Left ventricle myocardium inferior (tissue), 1 donor: Measurements from ENCODE around the gene CD46. TPM values are rescaled to one million over a fixed set of nuclear protein-coding genes. Genes with fewer than 3 reads are reported as not detected.

ENCODE experiments used
- DNase-seq: peaks from one replicate; pipeline ENCODE4 v3.0.0-alpha.2; 2020
- H3K27ac ChIP-seq: fragments of 200-600 bp; replicated peaks from 2 replicates; pipeline ENCODE4 v1.8.0; 2021
- H3K27me3 ChIP-seq: fragments of 200-600 bp; 2 replicates; pipeline ENCODE4 v1.8.0; 2021; ENCODE audit warnings: low read depth
- H3K36me3 ChIP-seq: fragments of 200-600 bp; 2 replicates; pipeline ENCODE4 v1.8.0; 2021
- H3K4me1 ChIP-seq: fragments of 200-600 bp; 2 replicates; pipeline ENCODE4 v1.8.0; 2021
- H3K4me3 ChIP-seq: fragments of 200-600 bp; 2 replicates; pipeline ENCODE4 v1.8.0; 2021; ENCODE audit warnings: mild to moderate bottlenecking, moderate library complexity
- H3K9me3 ChIP-seq: fragments of 200-600 bp; replicated peaks from 2 replicates; pipeline ENCODE4 v1.8.0; 2021
- CTCF ChIP-seq: fragments of 200-600 bp; IDR thresholded peaks from 2 replicates; pipeline ENCODE4 v1.8.0; 2021; ENCODE audit warnings: antibody characterized with exemption, mild to moderate bottlenecking, borderline replicate concordance
- intact Hi-C: fragments of 100-400 bp; cut with micrococcal nuclease; formaldehyde crosslinking; loops from one replicate; pipeline ENCODE4 v1.11.0; 2022
- total RNA-seq: library from RNA; stranded (reverse); fragmentation: NEBNext Ultra II Directional; extraction: Animal tissue kit (Norgen Biotek cat#: 25700); gene quantifications from one replicate; pipeline ENCODE4 v1.2.1, GENCODE V29; 2021
- donor health status: DM: no; HTN: yes; CAD: no; lungs with severe emphysema.

CD46 gene
- total RNA-seq, 1 donor from 2014 or later = 105 TPM

GRCh38 chr1:207839083-207839413 is 87.2 kb downstream of the CD46 start:
- H3K4me3 ChIP-seq = no peak overlapping the region
- peak overlapping the region; percentile 97 for H3K27ac ChIP-seq
- H3K27me3 ChIP-seq = no peaks in the 10 kb centered on the region
- no peaks in the 10 kb centered on the region for H3K9me3 ChIP-seq
- no peak for DNase-seq
- H3K4me1 ChIP-seq = peaks cover 89% of the 10 kb centered on the region
- intact Hi-C loops = no loop called here
- peaks cover 11% of the 10 kb centered on the region for H3K36me3 ChIP-seq
- TF ChIP-seq CTCF = no peak

GRCh38 chr1:207840380-207840779 is 88.5 kb downstream of the CD46 start:
- Histone ChIP-seq H3K9me3 (no peaks in the 10 kb centered on the region), H3K4me3 (no peak overlapping the region), H3K4me1 (peaks cover 88% of the 10 kb centered on the region), H3K36me3 (peaks cover 11% of the 10 kb centered on the region), H3K27ac (peak overlapping the region; percentile 28), H3K27me3 (no peaks in the 10 kb centered on the region)
- intact Hi-C loops = no loop called here
- DNase-seq = no peak
- peak; percentile 32 for TF ChIP-seq CTCF

- TF ChIP-seq CTCF = no peak
- Histone ChIP-seq H3K9me3 (no peaks in the 10 kb centered on the region), H3K36me3 (peaks cover 6% of the 10 kb centered on the region), H3K4me3 (no peak overlapping the region), H3K27ac (peak overlapping the region; percentile 28), H3K27me3 (no peaks in the 10 kb centered on the region), H3K4me1 (peaks cover 88% of the 10 kb centered on the region)
- intact Hi-C loops = no loop called here
- DNase-seq = no peak
Measured at GRCh38 chr1:207841293-207841692, 89.4 kb downstream of the CD46 start.

- Histone ChIP-seq H3K4me1 (peaks cover 88% of the 10 kb centered on the region), H3K4me3 (no peak overlapping the region), H3K36me3 (peaks cover 6% of the 10 kb centered on the region), H3K27ac (peak overlapping the region; percentile 37), H3K27me3 (no peaks in the 10 kb centered on the region), H3K9me3 (no peaks in the 10 kb centered on the region)
- no peak for TF ChIP-seq CTCF
- DNase-seq = no peak
- intact Hi-C loops = no loop called here
Measured at GRCh38 chr1:207841901-207842300, 90.0 kb downstream of the CD46 start.

- H3K36me3 ChIP-seq = peaks cover 6% of the 10 kb centered on the region
- TF ChIP-seq CTCF = no peak
- no peaks in the 10 kb centered on the region for H3K9me3 ChIP-seq
- no peak overlapping the region for H3K27ac ChIP-seq
- intact Hi-C loops = no loop called here
- peaks cover 88% of the 10 kb centered on the region for H3K4me1 ChIP-seq
- H3K4me3 ChIP-seq = no peak overlapping the region
- no peaks in the 10 kb centered on the region for H3K27me3 ChIP-seq
- DNase-seq = no peak
Measured at GRCh38 chr1:207842506-207842905, 90.7 kb downstream of the CD46 start.

GRCh38 chr1:207844371-207844770 is 92.5 kb downstream of the CD46 start:
- intact Hi-C loops = no loop called here
- H3K36me3 ChIP-seq = peaks cover 6% of the 10 kb centered on the region
- H3K27ac ChIP-seq = peak overlapping the region; percentile 86
- H3K4me3 ChIP-seq = no peak overlapping the region
- no peaks in the 10 kb centered on the region for H3K27me3 ChIP-seq
- no peaks in the 10 kb centered on the region for H3K9me3 ChIP-seq
- no peak for DNase-seq
- no peak for TF ChIP-seq CTCF
- peaks cover 88% of the 10 kb centered on the region for H3K4me1 ChIP-seq
